GM19397 (cell line): ENCODE results near the gene RAI1.

ENCODE experiments used
- ATAC-seq: cut with Tn5 transposase; IDR thresholded peaks from one replicate; pipeline ENCODE4 v1.9.1; 2021; ENCODE audit warnings: mild to moderate bottlenecking, moderate library complexity; ENCODE audit not compliant: unreplicated experiment

Gene RAI1

DNA sequence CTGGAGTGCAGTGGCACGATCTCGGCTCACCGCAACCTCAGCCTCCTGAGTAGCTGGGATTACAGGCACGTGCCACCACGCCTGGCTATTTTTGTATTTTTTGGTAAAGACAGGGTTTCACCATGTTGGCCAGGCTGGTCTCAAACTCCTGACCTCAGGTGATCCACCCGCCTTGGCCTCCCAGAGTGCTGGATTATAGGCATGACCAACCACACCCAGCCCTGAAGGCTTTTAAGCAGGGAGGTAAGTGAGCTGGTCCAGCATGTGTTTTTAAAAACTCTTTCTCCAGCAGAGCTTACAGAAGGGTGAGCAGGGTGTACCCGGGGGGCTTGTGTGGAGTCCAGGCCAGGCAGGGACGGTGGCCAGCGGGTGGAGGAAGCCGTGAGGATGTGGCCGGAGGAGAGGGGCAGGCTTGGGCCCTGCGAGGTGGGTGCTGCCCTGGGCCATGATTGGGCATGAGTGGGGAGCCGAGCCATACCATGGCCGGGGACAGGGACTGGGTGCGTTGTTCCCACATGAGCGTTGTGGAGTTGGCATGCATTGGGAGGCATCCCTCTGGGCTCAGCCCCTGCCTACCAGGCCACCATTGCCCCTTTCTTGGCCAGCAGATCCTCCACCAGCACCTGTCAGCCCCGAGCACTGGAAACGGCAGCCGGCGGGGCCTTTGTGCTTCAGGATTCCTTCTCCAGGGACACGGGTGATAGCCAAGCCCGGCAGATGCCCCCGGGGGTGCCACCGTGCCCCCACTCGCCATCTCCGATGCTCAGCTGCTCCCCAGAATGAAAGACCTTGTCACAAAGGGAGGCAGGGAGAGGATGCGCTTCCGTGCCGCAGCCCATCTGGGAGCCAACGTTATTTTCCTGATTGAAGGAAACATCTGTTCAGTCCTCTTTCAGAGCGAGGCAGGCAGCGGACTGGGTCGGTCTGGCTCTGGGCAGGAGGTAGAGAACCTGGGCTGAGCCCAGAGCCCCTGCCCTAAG lies 64.5 kb downstream of the RAI1 start:
- no peak for ATAC-seq

DNA sequence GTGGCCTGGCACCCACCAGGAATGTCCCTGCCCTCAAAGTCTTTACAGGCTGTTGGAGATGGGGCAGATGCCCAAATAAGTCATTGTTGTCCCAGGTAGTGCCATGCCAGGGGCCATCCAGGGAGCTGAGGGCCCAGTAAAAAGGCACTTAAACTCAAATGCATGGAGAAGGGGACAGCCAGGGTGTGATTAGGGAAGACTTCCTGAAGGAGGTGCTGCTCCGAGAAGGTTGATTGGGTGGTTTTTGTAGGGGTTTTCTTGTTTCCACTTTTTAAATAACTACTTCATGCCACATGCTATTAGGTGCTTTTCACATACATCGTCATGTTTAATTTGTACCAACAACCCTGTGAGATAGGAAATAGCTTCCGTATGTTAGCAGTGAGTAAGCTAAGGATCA lies 66.9 kb downstream of the RAI1 start:
- ATAC-seq, result no peak

DNA sequence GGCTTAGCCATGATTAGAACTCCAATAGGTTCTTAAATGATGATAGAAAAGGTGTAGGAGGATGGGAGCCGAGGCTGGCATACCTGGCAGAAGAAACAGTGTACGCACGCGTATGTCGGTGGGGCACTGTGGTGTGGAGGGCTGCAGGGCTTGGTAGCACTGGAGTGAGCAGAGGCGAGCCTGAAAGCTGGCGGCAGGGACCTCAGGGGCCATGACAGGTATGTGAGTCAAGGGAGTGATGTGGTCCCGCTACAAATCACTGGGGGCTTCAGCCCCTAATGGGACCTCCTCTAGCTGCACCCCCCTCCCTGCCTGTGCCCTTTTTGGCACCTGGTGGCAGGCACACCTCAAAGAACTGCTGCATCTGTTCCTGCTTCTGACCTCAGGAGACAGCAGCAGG lies 67.3 kb downstream of the RAI1 start:
- ATAC-seq, result no peak

DNA sequence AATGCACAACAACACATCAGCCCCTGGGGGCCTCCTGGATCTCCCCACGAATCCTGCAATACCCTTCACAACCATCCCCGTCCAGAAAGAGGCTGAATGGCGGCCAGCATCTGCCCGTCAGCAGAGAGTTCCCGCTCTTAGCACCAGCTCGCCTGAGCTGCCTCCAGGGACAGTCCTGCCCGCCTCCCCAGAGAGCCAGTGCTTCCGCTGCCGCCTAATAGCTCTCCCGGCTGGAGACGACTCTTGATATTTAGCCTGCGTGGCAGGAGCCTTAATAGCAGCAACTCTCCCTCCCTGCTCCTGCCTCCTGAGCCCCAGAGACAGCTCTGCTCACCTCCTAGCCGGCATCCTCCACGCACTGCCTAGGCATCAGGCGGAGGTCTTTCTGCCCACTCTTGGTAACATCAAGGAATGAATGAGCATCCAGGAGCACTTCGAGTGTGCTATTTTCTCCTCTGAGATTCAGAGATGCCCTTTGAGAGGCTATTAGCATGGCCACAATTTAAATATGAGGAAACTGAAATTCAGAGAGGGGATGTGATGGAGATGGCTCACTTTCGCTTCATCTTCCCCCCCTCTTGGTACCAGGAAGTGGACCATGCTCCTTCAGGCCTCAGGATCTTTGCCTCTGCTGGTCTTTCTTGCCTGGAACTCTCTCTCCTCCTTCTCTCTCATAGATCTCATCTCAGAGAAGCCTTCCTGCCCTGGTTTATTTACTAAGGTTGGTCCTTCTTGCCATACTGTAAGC lies 67.9 kb downstream of the RAI1 start:
- no peak for ATAC-seq

DNA sequence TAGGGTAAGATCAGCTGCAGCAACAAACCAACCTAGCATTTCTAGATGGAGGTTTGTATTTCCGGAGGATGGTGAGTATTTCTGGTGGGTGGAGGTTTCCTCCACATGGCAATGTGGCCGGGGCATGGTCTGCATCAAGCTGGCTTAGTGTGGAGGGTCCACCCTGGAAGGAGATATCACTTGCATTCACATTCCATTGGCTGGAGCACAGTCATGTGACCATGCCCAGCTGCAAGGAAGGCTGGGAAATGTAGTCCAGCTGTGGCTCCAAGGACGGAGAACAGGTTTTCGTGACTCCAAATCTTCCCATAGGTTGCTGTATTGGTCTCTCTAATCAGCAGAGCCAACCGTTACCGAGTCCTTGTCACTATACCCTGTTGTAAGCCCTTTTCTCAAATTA lies 68.7 kb downstream of the RAI1 start:
- ATAC-seq, result no peak

DNA sequence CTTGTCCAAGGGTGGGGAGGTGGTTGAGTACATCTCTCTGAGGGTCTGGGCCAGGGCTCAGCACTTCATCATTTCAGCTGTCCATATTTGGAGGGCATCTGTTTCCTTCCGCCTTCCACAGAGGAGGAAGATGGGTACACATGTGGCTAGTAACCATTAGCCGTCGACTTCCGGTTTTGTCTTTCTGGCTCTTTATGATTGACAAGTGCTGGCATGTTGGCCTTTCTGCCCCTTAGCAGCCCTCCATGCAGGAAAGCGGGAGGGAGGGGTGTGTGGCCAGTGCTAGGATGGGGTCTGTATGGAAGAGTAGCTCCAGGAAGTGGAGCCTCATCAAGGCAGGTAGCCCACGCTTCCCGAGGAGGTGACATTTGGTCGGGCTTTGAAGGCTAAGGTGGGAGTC lies 69.6 kb downstream of the RAI1 start:
- no peak for ATAC-seq

DNA sequence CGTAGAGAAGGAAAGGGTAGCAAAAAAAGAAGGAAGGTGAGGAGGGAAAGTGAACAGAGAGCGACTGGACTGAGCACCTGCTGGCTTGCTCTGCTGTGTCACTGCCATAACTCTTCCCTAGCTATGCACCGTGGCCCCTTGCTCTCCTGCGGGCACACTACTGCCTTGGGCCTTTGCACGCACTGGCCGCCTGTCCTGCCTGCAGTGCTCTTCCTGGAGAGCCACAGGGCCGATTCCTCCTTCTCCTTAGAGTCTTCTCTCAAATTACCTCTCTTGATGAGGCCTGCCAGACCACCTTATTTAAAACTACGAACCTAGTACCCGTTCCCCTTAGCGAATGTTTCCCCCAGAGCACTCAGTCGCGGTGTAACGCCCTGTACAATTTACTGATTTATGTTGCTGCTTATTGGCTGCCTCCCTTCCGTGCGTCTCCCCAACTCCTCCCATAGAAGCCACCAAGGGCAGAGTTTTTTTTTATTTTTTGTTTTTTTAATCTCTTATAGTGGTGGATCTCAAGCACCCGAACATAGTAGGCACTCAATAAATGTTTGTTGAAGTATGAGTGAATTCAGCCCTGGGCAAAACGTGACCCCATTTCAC lies 70.3 kb downstream of the RAI1 start:
- ATAC-seq, result no peak

DNA sequence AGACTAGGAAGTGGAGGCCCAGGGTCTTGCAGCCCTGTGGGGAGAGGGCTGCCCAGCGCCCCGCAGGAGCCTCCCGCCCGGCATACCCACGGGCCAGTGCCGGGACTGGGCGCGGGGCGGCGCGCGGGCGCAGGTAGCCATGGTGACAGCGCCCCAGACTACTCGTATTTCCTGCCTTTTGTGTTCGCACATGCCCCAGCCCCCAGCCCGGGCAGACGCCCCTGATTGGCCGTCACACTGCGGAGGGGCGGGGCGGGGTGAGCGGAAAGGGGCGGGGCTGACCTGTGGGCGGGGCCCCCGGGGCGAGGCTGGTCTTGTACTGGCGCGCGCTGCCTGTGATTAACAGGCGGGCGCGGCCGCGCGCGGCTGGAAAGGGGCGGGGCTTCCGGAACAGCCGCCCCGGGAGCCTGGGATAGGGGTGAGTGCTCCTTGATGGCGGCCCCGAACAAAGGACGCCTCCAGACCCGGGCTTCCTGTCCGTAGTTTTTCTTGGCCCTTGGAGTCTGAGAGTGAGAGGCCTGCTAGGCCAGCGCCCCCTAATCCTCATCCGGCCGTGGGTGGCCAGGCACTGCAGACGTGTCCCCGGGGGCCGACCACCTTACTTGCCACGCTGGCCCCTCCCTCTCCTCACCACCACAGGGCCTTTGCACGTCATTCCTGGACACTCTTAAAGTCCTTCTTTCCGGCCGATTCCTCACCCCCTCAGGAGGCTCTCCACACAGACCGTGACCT lies 71.0 kb downstream of the RAI1 start:
- peak; percentile 86 for ATAC-seq

DNA sequence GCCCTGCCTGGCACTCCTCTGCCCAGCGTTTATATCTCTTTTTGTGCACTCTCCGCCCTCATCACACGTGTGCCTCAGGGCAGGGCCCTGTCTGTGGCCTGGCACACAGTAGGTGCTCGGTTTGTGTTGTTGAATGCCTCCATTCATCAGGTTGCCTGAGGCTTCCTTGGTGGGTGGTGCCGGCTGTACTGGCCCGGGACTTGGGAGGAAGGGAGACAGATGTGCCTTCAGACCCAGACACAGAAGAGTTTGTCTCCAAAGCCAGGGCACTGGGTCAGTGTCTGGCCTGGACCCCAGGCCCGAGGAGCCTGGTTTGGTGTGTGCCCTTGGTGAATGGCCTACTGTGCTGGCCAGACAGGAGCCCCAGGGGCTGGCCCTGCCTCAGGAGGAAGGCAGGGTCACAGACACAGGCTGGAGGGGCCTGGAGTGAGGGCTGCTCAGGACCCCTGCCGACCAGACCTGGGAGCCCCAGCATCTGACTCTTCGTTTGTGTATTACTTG lies 71.6 kb downstream of the RAI1 start:
- ATAC-seq, result no peak

DNA sequence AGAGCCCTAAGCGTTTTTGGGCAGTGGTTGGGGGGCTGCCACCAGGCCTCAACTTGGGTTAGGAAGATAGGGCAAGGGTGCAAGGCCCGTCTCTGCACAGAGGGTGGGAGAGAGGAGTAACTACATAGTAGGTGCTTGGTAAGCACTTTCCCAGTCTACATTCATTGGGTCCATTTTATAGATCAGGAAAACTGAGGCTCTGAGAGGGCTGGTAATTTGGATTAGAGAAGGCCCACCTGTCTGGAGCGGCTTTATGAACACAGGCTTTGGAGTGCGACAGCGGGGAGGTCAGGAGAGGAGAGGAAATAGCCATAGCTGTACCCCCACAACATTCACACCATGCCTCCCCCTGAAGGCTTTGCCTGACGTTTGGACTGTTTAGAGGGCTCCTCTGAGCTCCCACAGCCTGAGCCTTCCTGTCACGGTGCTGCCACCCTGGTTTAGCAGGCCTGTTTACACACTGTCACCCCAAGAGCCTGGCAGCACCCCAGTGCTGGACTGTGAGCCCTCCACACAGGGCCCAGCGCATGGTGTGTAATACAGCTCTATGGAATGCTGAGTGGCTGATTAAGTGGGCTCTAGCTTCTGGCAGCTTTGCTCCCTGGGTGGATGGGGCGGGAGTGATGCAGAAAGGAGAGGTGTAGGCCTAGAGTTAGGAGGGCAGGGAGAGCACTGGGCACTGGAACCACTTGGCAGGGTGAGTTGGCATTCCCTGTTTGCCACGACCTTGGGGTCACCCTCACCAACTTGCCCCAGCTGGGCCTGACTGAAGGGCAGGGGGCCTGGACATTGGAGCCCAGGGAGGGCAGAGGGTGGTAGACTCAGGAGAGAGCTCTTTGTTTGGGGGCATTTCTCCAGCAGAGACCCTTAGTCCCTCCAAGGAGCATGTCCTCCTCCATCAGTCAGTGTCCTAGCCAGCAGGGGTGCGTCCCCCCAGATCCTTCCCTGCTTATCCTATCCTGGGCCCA lies 73.7 kb downstream of the RAI1 start:
- no peak for ATAC-seq

DNA sequence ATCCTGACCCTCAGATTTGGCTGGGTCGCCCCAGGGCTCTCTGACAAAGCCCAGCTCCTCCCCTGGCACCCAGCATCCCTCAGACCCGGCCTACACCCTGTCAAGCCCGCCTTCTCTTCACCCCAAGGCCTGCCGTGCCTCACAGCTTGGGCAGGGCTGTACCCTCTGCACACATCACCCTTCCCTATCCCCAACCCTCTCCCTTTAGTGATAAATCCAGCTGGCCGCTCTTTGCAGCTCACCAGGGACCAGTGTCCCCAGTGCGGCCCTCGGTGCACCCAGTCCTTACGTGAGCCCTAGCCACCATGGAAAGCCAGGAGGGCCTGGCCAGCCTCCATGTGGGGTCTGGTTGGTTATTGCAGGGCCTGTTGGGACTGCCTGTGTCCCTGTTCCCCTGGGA lies 74.5 kb downstream of the RAI1 start:
- ATAC-seq, result no peak

DNA sequence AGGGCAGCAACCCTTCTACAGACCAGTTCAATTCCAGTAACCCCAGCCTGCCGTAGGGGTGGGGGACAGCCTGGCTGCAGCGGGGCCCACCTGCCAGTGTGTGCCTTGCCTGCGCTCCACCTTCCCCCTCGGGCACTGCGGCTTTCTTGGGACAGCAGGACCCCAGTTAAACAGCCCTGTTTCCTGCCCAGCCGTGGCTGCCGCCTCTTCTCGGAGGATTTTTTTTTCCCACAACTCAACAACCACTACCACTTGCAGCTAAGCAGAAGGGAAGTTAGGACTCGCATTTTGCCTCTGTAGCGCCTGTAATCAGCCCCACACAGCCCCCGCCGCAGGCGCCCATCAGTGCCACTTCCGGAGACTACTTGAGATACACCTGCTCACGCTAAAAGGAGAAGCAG lies 76.1 kb downstream of the RAI1 start:
- no peak for ATAC-seq

DNA sequence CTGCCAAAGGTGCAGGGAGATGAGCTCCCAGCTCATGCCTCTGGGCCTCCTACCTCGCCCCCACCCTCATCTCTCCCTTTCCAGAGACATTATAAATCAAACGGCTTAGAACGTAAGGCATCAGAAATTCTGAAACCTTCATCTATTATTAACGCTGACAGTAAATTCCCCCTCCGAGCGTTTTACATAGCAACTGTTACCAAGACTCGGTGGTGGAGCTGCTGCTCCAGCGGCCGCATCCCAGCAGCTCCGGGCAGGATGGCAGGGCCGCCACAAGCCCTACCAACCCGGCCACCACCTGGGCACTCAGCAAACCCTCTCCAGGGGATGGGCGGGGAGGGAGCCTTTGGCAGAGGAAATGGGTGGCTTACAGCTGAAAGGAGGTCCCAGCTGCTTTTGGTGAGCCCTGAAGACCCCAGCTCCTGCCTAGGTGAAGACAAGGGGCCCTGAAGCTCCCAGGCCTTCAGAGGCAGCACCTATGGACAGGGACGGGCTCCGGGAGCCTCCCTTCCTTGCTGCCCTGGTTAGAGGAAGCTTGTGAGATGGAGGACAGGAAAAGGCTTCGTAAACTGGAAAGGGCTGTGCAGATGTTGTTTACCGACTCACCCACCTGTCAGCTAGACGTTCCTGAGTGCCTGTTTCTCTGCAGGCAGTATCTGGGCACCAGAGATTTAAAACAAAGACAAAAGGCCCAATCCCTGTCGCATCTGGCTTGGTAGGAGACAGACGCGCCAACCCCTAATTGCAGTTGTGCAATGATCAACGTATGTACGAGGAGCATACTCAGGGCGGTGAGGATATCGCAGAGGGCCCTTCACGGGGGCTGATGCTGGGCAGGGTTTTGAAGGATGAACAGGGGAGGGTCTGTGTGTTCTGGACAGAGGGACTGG lies 76.9 kb downstream of the RAI1 start:
- no peak for ATAC-seq

DNA sequence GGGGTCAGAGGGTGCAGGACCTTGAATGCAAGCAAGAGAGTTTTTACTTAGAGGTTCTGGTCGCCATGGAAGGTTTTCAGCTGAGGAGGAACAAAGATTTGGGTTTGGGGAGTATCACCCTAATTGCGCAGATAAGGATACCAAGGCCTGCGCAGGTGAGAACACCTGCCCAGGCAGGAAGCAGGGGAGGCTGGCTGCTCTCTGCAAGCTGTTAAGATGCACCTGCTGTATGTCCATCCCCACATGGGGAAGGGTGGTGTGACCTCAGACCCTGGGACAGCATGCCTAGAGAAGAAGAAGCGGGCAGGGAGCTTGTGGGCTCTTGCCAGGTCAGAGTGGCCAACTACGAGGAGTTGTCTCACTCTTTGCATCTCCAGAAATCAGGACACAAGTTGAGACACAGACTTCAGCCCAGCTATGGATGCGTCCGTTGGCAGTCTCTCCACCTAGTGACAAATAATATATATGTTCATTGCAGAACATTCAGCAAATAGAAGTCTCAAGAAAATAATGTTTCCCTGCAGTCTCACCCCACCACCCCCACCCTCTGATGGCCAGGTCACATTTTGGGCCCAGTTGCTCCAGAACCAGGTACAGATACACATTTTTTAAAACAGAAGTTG lies 77.8 kb downstream of the RAI1 start:
- ATAC-seq, result no peak

DNA sequence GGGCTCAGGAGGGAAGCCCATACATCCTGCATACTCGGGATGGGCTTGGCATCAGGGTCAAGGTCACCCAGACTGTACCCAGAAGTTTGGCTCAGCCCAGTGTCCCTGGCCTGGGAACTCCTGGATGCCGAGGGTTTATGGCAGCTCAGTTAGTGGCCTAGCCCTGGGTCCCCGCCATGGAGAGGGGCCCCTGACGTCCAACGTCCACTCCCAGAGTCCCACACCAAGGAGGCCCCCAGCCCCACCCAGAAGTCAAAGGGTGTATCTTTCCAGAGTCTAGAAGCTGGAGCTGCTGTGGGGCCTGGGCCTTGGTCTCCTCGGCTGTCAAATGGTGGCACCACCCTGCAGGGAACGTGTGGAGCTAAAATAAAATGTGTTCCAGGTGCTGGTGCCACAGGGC lies 79.1 kb downstream of the RAI1 start:
- no peak for ATAC-seq

DNA sequence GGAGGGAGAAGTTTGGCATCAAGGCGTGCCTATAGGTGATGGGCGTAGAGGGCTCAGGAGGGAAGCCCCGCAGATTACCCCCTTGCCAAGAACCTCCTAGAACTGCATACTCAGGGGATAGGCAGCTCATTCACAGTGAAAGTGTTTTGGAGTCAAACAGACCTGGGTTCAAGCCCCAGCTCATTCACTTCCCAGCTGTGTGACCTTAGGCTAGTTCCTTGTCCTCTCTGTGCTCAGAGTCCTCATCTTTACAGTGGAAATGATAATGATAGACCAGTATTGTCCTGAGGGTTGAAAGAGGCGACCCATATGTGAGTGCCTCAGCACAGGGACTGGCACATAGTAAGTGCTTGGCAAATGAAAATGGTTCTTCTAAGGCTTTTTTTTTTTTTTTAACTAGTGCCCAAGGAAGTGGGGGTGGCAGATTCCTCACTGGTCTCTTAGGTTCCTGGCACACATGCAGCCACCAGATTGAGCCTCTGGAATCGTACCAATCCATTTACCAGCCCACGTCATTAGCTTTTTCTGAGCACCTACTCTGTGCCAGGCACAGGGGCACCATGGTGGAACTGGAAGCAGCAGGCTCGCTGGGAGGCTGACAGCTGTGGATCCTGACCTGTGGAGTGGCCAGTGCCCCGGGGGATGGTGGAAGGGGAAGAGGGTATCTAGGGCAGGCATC lies 79.8 kb downstream of the RAI1 start:
- ATAC-seq, result no peak

DNA sequence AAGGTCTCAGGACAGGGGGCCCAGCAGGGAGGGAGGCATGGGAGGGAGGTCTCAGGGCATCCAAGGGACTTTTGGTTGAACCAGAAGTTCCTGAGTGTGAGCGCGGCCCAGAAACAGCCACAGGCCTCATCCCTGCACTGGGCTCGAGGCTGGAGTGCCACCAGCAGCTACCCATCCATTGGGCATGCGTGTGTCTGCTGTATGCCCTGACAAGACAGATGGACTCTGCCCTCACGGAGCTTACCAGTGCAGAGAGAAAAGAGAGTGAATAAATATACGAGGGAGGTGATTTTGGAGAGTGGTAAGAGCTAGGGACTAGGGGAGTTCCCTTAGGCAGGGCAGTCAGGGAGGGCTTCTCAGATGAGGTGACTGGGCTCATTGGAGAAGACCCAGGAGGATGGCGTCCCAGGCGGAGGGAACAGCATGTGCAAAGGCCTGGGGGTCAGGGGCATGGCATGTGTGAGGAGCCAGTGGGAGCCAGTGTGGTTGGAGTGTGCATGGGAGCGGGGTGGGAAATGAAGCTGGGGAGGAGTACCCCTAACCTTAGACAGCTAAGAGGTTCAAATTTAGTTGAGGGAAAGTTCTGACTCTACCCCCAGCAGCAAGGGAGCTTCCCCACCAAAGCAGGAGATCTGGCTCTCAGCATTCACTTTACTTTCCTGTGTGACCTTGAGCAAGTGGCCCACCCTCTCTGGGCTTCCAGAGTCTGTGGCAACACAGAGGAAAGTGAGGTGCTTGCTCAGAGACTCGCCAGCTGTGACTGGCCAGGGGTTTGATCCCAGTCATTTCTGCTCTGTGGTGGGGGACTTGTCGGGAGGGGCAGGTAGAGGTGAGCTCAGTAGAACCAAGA lies 80.9 kb downstream of the RAI1 start:
- no peak for ATAC-seq
